Activated CD4-positive, alpha-beta memory T cell treated with anti-CD3 and anti-CD28 coated beads, Interleukin-2, amount 10 ng/mL, durations not matched to agents 7 days and 5 days (primary cell): ENCODE data around the gene CTU1. TPM values are rescaled to one million over a fixed set of nuclear protein-coding genes. Genes with fewer than 3 reads are reported as not detected.

Experiments
- CTCF ChIA-PET: fragments of 350-600 bp; sonication (Branson Sonifier 250); formaldehyde crosslinking; loops from one replicate; lab custom pipeline; 2021; ENCODE audit warnings: antibody characterized with exemption, inconsistent platforms; lab: Charles Lee
- POLR2A ChIA-PET: fragments of 350-600 bp; sonication (Branson Sonifier 250); formaldehyde crosslinking; loops from one replicate; lab custom pipeline; 2021; ENCODE audit warnings: antibody characterized with exemption; lab: Charles Lee
- DNase-seq: peaks from one replicate; pipeline ENCODE4 v3.0.0-alpha.2; 2020
- H3K27ac Mint-ChIP-seq: one replicate; pipeline ENCODE4 v1.8.0; 2021; ENCODE audit warnings: mild to moderate bottlenecking, mixed read lengths
- H3K27me3 Mint-ChIP-seq: one replicate; pipeline ENCODE4 v1.8.0; 2021; ENCODE audit warnings: mixed read lengths
- H3K36me3 Mint-ChIP-seq: one replicate; pipeline ENCODE4 v1.8.0; 2021; ENCODE audit warnings: low read depth, mixed read lengths
- H3K4me1 Mint-ChIP-seq: one replicate; pipeline ENCODE4 v1.8.0; 2021; ENCODE audit warnings: mixed read lengths
- H3K4me3 Mint-ChIP-seq: one replicate; pipeline ENCODE4 v1.8.0; 2021; ENCODE audit warnings: mild to moderate bottlenecking, mixed read lengths
- H3K9me3 Mint-ChIP-seq: one replicate; pipeline ENCODE4 v1.8.0; 2021; ENCODE audit warnings: mixed read lengths
- total RNA-seq, 2 experiments: library from RNA; stranded (reverse); gene quantifications; one replicate each; pipeline ENCODE4 v1.2.3, GENCODE V29; 2021

Gene CTU1
- total RNA-seq, 2 experiments from 2014 or later: 9.0 to 9.4 TPM

GRCh38 chr19:51083783-51084182 lies 24.4 kb downstream of the CTU1 start:
- CTCF ChIA-PET: no interaction called here
- Mint-ChIP-seq H3K4me1 (no peaks in the 10 kb centered on the region), H3K4me3 (no peak overlapping the region), H3K9me3 (no peaks in the 10 kb centered on the region), H3K36me3 (no peaks in the 10 kb centered on the region), H3K27ac (no peak overlapping the region), H3K27me3 (no peaks in the 10 kb centered on the region)
- no peak for DNase-seq
- POLR2A ChIA-PET: no interaction called here

GRCh38 chr19:51083181-51083580 lies 25.0 kb downstream of the CTU1 start:
- no peak overlapping the region for H3K4me3 Mint-ChIP-seq
- ChIA-PET CTCF (no interaction called here), POLR2A (no interaction called here)
- no peaks in the 10 kb centered on the region for H3K4me1 Mint-ChIP-seq
- DNase-seq: no peak
- no peaks in the 10 kb centered on the region for H3K36me3 Mint-ChIP-seq
- no peak overlapping the region for H3K27ac Mint-ChIP-seq
- no peaks in the 10 kb centered on the region for H3K9me3 Mint-ChIP-seq
- H3K27me3 Mint-ChIP-seq: no peaks in the 10 kb centered on the region

GRCh38 chr19:51082611-51083010 lies 25.6 kb downstream of the CTU1 start, which contains the start of gene KLK14:
KLK14 (minus strand) TSS chr19:51082887; CDS start chr19:51082614, 273 bp downstream.
- Mint-ChIP-seq H3K27ac (no peak within 1 kb of the TSS), H3K27me3 (no peaks in the 10 kb centered on the region), H3K4me3 (no peak within 1 kb of the TSS), H3K4me1 (no peaks in the 10 kb centered on the region), H3K9me3 (no peaks in the 10 kb centered on the region), H3K36me3 (no peaks in the 10 kb centered on the region)
- DNase-seq: no peak
- ChIA-PET CTCF (no interaction called here), POLR2A (no interaction called here)

GRCh38 chr19:51081476-51081875 lies 26.7 kb downstream of the CTU1 start:
- POLR2A ChIA-PET: no interaction called here
- H3K27me3 Mint-ChIP-seq: no peaks in the 10 kb centered on the region
- H3K4me1 Mint-ChIP-seq: no peaks in the 10 kb centered on the region
- no peaks in the 10 kb centered on the region for H3K9me3 Mint-ChIP-seq
- no peaks in the 10 kb centered on the region for H3K36me3 Mint-ChIP-seq
- no peak for DNase-seq
- H3K4me3 Mint-ChIP-seq: no peak overlapping the region
- H3K27ac Mint-ChIP-seq: no peak overlapping the region
- CTCF ChIA-PET: no interaction called here

- POLR2A ChIA-PET: no interaction called here
Measured at GRCh38 chr19:51079481-51080110, 28.6 kb downstream of the CTU1 start.

GRCh38 chr19:51078731-51079130 lies 29.5 kb downstream of the CTU1 start:
- ChIA-PET CTCF (no interaction called here), POLR2A (no interaction called here)
- peaks cover 8% of the 10 kb centered on the region for H3K27me3 Mint-ChIP-seq
- no peaks in the 10 kb centered on the region for H3K4me1 Mint-ChIP-seq
- H3K27ac Mint-ChIP-seq: no peak overlapping the region
- H3K4me3 Mint-ChIP-seq: no peak overlapping the region
- H3K36me3 Mint-ChIP-seq: no peaks in the 10 kb centered on the region
- no peaks in the 10 kb centered on the region for H3K9me3 Mint-ChIP-seq
- DNase-seq: no peak

More at GRCh38 chr19:51079481-51080110, 28.6 kb downstream of the CTU1 start:
- CTCF ChIA-PET: no interaction called here
- H3K4me1 Mint-ChIP-seq: no peaks in the 10 kb centered on the region
- H3K36me3 Mint-ChIP-seq: no peaks in the 10 kb centered on the region
- peaks cover 3% of the 10 kb centered on the region for H3K27me3 Mint-ChIP-seq
- no peak overlapping the region for H3K27ac Mint-ChIP-seq
- H3K4me3 Mint-ChIP-seq: no peak overlapping the region
- no peak for DNase-seq
- no peaks in the 10 kb centered on the region for H3K9me3 Mint-ChIP-seq

GRCh38 chr19:51078104-51078503 lies 30.1 kb downstream of the CTU1 start:
- Mint-ChIP-seq H3K9me3 (no peaks in the 10 kb centered on the region), H3K36me3 (no peaks in the 10 kb centered on the region), H3K27ac (no peak overlapping the region), H3K4me1 (no peaks in the 10 kb centered on the region), H3K4me3 (no peak overlapping the region), H3K27me3 (peaks cover 8% of the 10 kb centered on the region)
- DNase-seq: no peak
- CTCF ChIA-PET: no interaction called here
- POLR2A ChIA-PET: no interaction called here

- H3K27ac Mint-ChIP-seq: no peak overlapping the region
- H3K4me3 Mint-ChIP-seq: no peak overlapping the region
- no peak for DNase-seq
- peaks cover 8% of the 10 kb centered on the region for H3K27me3 Mint-ChIP-seq
- H3K36me3 Mint-ChIP-seq: no peaks in the 10 kb centered on the region
- ChIA-PET CTCF (no interaction called here), POLR2A (no interaction called here)
- H3K4me1 Mint-ChIP-seq: no peaks in the 10 kb centered on the region
- H3K9me3 Mint-ChIP-seq: no peaks in the 10 kb centered on the region
Measured at GRCh38 chr19:51076631-51077213, 31.5 kb downstream of the CTU1 start.

- H3K27ac Mint-ChIP-seq: no peak overlapping the region
- no peak for DNase-seq
- H3K36me3 Mint-ChIP-seq: no peaks in the 10 kb centered on the region
- H3K27me3 Mint-ChIP-seq: peaks cover 8% of the 10 kb centered on the region
- POLR2A ChIA-PET: no interaction called here
- CTCF ChIA-PET: no interaction called here
- H3K4me3 Mint-ChIP-seq: no peak overlapping the region
- H3K9me3 Mint-ChIP-seq: no peaks in the 10 kb centered on the region
- H3K4me1 Mint-ChIP-seq: no peaks in the 10 kb centered on the region
Measured at GRCh38 chr19:51075998-51076397, 32.2 kb downstream of the CTU1 start.

- Mint-ChIP-seq H3K36me3 (no peaks in the 10 kb centered on the region), H3K4me3 (no peak overlapping the region), H3K9me3 (no peaks in the 10 kb centered on the region), H3K27me3 (peaks cover 21% of the 10 kb centered on the region), H3K27ac (no peak overlapping the region), H3K4me1 (no peaks in the 10 kb centered on the region)
- ChIA-PET POLR2A (no interaction called here), CTCF (no interaction called here)
- DNase-seq: no peak
Measured at GRCh38 chr19:51071095-51071405, 37.2 kb downstream of the CTU1 start.

- CTCF ChIA-PET: no interaction called here
- Mint-ChIP-seq H3K4me1 (no peaks in the 10 kb centered on the region), H3K27ac (no peak overlapping the region), H3K4me3 (no peak overlapping the region), H3K36me3 (no peaks in the 10 kb centered on the region), H3K9me3 (no peaks in the 10 kb centered on the region), H3K27me3 (peaks cover 24% of the 10 kb centered on the region)
- no peak for DNase-seq
- POLR2A ChIA-PET: no interaction called here
Measured at GRCh38 chr19:51070334-51071094, 37.7 kb downstream of the CTU1 start.

- Mint-ChIP-seq H3K4me3 (no peak overlapping the region), H3K27ac (no peak overlapping the region), H3K9me3 (no peaks in the 10 kb centered on the region), H3K36me3 (no peaks in the 10 kb centered on the region), H3K27me3 (peaks cover 32% of the 10 kb centered on the region), H3K4me1 (no peaks in the 10 kb centered on the region)
- POLR2A ChIA-PET: no interaction called here
- DNase-seq: no peak
- CTCF ChIA-PET: no interaction called here
Measured at GRCh38 chr19:51066393-51067186, 41.6 kb downstream of the CTU1 start.

- POLR2A ChIA-PET: no interaction called here
- no peaks in the 10 kb centered on the region for H3K9me3 Mint-ChIP-seq
- H3K4me1 Mint-ChIP-seq: no peaks in the 10 kb centered on the region
- peaks cover 38% of the 10 kb centered on the region for H3K27me3 Mint-ChIP-seq
- DNase-seq: no peak
- no peak overlapping the region for H3K4me3 Mint-ChIP-seq
- H3K27ac Mint-ChIP-seq: no peak overlapping the region
- CTCF ChIA-PET: no interaction called here
- H3K36me3 Mint-ChIP-seq: no peaks in the 10 kb centered on the region
Measured at GRCh38 chr19:51065221-51065960, 42.8 kb downstream of the CTU1 start.
